HG02938 (cell line): Measurements from ENCODE around the gene PLD6.
"Not testable (repeated sequence)": the region's sequence is repeated elsewhere in the genome, so short reads cannot be mapped to it uniquely, and the experiment has no call there.

Experiments
- ATAC-seq: cut with Tn5 transposase; IDR thresholded peaks from one replicate; pipeline ENCODE4 v1.9.1; 2021; ENCODE audit warnings: mild to moderate bottlenecking, moderate library complexity; ENCODE audit not compliant: unreplicated experiment

The PLD6 gene

DNA sequence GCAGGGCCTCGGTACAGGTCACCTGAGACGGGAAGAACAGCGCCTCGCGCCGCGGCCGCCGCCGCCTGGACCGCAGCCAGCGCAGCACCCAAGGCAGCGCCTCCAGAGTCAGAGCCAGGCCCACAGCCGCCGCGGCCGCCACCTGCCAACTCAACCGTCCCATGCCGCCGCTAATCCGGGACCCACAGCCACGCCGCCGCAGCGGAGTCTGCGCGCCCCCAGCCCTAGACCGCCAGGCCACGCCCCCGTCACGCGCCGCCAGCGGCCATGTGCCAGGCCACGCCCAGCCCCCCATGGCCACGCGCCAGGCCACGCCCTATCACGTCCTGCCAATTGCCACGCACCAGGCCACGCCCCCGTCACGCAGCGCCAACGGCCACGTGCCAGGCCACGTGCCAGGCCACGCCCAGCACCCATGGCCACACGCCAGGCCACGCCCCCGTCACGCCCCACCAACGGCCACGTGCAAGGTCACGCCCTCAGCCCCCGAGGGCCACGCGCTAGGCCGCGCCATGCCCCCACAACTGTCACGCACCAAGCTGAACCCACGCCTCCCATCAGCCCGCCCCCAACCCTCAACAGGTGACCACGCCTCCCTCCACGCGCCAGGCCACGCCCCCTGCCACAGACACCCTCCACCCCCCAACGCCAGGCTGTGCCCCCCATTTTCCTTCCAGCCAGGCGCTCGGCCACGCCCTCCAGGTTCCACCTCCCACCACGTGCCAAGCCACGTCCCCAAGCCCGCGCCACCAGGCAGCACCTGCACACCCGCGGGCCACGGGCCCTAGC lies at the start of gene PLD6:
PLD6 (minus strand) TSS at position 210 of the 789 bp plus-strand sequence; CDS start at position 163, 47 bp downstream.
- peak; percentile 58 for ATAC-seq

DNA sequence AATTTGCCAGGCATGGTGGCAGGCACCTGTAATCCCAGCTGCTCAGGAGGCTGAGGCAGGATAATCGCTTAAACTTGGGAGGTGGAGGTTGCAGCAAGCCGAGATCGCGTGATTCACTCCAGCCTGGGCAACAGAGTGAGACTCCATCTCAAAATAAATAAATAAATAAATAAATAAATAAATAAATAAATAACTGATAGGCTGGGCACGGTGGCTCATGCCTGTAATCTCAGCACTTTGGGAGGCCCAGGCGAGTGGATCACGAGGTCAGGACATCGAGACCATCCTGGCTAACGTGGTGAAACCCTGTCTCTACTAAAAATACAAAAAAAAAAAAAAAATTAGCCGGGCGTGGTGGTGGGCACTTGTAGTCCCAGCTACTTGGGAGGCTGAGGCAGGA lies 49.6 kb upstream of the PLD6 start:
- not testable (repeated sequence) for ATAC-seq

DNA sequence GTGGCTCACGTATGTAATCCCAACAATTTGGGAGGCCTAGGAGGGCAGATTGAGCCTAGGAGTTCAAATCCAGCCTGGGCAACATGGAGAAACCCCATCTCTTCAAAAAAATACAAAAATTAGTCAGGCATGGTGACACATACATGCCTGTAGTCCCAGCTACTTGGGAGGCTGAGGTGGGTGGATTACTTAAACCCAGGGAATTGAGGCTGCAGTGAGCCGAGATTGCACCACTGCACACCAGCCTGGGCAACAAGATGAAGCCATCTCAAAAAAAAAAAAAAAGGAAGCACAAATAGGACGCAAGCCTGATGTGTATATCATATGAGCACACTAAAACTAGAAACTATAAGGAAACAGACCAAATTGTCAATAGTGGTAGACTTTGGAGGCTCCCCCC lies 47.9 kb upstream of the PLD6 start:
- ATAC-seq: no peak

DNA sequence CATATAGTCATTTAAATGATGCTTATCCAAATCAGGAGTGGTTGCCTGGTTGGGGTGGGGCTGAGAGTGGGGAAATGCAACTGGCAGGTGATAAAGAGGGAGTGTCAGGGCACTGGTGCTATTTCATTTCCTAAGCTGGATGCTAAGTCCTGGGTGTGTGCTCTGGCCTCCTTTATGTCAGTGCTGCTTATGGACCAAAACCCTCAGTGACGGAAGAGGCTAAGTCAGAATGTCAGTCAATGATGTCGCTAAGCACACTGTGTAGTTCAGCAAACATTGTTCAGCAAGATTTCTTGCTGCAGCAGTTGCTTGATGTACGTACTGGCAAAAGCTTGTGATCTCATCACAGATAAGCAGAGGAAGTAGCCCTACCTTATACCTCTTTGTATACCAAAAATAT lies 47.3 kb upstream of the PLD6 start:
- no peak for ATAC-seq

DNA sequence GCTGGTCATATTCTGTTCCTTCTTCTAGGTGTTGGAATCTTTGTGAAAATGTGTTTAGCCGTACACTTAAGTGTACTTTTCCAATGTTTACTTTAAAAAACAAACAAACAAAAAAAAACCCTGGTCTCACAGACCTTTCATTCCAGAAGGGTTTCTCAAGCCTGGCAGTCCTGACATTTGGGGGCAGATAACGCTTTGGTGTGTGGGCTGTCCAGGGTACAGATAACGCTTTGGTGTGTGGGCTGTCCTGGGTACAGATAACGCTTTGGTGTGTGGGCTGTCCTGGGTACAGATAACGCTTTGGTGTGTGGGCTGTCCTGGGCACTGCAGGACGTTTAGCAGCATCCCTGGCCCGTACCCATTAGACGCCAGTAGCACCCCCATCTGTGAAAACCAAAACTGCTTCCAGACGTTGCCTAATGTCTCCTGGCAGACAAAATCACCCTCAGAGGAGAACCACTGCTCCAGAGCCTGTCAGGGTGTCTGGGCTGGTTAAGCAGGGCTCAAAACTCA lies 46.1 kb upstream of the PLD6 start:
- ATAC-seq: no peak

- no peak for ATAC-seq
These were observed 40.7 kb upstream of the PLD6 start for GRCh38 chr17:17246879-17247278.

- ATAC-seq: no peak
These were observed 37.0 kb upstream of the PLD6 start for GRCh38 chr17:17243163-17243562.

- no peak for ATAC-seq
These were observed 36.1 kb upstream of the PLD6 start for GRCh38 chr17:17242246-17242645.

GRCh38 chr17:17241656-17242055 lies 35.5 kb upstream of the PLD6 start:
- no peak for ATAC-seq

- no peak for ATAC-seq
These were observed 33.7 kb upstream of the PLD6 start for GRCh38 chr17:17239832-17240231.

DNA sequence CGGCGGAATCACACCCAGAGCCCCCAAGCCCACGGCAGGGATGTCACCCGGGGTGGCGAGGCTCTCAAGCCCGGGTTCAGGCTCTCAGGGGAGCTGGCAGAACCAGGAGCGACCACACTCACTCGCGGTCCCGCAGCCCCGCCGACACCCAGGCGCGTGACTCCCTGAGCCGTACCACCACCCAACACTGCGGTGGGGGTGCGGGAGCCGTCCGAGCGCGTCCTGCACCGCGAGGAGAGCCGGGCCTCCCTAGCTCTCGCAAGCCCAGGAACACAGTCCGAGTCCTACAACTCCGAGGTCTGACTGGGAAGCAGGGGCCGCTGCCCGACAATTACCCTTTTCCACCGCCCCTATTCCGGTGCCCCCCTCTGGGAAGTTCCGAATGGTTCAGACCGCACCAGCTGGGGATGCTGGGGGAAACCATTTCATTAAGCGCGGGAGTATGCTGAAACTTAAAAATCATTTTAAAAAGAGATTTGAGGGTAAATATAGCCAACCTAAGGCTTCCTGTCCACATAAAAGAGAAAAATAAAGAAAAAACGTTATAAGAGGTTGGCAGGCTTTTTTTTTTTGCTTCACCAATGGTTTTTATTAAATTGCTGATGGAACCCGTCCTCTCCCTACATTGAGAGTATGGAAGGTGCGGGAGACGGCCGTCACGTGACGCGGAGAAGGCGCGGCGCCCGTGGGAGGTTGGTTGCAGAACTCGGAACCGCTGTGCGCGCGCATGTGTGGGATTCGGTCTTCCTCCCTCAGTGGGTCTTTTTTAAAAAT lies 31.1 kb upstream of the PLD6 start, which contains the start of gene FLCN:
FLCN (minus strand) TSS at position 143 of the 774 bp plus-strand sequence. CDS start 9,031 bp downstream, outside the sequence.
- ATAC-seq: peak; percentile 73

DNA sequence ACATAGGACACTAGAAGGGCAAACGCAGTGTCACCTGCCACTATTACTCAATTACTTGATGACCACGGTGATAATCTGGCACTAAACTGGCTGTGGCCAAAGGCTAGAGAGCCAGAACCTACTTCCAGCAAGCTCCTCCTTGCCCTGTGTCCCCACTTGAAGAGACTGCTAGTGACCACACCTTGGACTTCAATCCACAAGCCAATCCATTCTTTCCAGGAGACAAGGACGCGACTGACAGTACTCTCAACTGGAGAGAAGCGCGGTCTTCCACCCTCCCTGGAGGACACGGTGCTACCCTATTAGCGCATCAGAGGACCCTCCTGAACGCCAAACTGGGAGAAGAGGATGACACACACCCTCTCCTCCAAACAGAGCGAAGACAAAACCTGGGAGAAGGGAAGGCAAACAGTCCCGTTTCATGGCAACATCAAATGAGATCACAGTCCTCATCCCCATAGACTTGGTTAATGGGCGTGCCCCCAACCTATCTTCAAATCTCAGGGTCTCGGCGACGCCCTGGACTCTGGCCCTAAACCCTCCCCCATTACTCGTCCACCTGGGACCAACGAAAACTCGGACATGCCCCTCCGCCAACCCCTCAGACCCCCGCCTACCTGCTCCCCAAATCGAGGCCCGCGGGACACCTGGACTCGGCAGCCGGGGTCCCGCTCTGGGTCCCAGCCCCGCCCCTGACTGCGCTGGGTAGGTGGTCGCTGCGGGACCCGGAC lies 30.3 kb upstream of the PLD6 start:
- ATAC-seq: peak; percentile 11

- ATAC-seq: no peak
These were observed 29.4 kb upstream of the PLD6 start for GRCh38 chr17:17235212-17236174.

GRCh38 chr17:17232303-17232621 lies 26.1 kb upstream of the PLD6 start:
- ATAC-seq: no peak

GRCh38 chr17:17231621-17232302 lies 25.6 kb upstream of the PLD6 start:
- no peak for ATAC-seq

DNA sequence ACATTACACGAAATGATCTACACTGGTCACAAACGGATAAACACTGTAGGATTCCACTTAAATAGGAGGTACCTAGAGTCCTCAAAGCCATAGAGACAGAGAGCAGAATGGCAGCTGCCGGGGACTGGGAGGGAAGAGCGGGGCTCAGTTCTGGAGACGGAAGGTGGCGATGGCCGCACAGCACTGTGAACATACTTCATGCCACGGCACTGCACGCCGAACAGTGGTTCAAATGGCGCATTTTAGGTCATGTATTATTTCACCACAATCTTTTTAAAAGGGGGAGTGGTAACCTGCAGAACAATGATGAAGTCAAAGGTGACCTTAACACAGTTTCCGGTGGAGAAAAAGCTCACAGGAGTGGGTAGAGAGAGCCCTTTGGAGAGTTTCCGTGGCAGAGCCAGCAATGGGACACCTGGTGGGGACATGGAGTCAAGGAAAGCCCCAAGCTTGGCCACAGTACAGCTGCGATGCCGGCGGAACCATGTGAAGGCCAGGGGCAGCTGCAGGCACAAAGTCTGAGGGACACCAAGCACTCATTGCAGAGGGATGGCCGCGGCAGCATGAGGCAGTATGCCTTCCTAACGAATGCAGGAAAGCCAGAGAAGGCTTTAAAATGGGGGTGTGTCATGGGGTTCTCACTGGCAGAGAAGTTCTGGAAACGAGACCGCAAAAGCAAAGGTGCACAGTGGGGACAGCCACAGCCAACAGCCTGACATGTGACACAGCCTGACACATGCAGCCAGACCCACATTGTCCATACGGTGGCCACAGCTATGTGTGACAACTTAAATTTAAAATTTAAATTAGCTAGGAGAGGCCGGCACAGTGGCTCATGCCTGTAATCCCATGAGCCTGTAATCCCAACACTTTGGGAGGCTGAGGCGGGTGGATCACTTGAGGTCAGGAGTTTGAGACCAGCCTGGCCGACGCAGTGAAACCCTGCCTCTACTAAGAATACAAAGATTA lies 23.6 kb upstream of the PLD6 start:
- ATAC-seq: no peak

DNA sequence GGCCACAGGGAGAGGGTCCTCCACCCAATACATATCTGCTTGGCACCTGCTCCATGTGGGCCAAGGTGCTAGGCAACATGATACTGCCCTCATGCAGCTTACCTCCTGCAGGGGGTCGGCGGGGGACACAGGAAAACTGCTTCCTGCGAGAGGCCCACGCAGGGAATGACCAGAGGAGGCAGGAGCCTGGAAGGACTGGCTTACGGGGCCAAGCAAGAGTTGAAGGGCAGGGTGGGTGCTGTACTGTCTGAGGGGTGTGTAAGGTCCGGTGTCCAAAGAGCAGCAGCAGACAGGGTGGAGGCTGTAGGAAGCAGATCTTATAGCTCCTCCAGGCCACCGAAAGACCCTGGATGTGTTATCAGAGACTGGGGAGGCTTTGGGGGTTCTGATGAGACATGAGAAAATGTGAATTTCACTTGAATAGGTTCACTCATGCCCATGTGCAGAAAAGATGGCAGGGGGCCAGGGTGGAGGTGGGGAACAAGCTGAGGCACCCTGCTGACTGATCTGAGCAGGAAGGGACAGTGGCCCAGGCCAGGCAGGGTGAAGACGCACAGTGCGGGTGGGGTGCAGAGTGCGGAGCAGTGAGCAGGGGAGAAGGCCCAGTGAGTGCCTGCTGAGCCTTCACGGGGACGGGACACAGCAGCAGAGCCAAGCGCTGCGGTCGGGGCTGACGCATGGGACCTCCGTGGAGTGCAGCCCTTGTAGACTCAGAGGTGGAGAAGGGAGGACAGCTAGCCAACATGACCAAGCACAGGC lies 22.6 kb upstream of the PLD6 start:
- ATAC-seq: no peak
